HG02840 (cell line): ENCODE results near the gene C3orf70.
"Not testable (repeated sequence)": the region's sequence is repeated elsewhere in the genome, so short reads cannot be mapped to it uniquely, and the experiment has no call there.

Source experiments
- ATAC-seq: cut with Tn5 transposase; IDR thresholded peaks from one replicate; pipeline ENCODE4 v1.9.1; 2021; ENCODE audit warnings: mild to moderate bottlenecking, moderate library complexity, moderate number of reproducible peaks; ENCODE audit not compliant: unreplicated experiment, low FRiP score

Gene C3orf70

DNA sequence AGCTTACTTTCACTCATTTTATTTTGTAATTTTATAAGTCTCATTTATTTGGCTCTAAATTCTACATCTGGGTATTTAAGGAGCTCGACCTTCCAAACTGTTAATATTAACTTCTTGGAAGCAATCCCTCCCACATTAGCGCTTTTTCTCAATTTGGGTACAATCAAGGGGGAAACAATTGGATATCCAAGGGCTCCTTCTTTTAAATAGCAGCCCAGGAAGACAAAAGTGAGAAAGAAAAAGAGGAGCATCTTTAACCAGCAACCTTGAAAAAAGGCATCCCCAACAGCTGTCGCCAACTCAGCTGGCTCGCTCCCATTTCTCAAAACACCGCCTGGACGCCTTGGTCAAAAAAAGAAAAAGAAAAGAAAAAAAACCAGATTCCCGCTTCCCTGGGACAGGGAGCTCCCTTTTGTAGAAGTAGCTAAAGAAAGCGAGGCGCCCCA, 873 bp downstream of the C3orf70 start:
- ATAC-seq, result no peak

- no peak for ATAC-seq
Observed at GRCh38 chr3:185151101-185151963, 1.5 kb downstream of the C3orf70 start.

DNA sequence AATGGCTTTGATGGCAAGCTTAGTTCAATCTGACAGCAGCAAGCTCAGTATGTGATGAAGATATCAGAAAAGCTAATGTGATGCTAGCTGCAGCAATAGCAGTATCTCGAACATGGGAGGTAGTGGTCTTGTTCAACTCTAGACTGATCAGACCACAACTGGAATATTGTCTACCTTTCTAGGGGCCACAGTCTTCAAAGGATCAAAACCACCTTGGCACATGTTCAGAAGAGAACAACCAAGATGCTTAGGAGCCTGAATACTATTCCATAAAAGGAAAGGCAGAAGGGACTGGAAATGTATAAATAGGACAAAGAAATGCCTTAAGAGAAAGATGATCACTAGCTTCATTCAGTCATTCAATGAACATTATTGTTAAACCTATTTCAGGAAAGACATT, 2.3 kb downstream of the C3orf70 start:
- no peak for ATAC-seq

GRCh38 chr3:185149591-185149990, 3.3 kb downstream of the C3orf70 start:
- ATAC-seq, result no peak

DNA sequence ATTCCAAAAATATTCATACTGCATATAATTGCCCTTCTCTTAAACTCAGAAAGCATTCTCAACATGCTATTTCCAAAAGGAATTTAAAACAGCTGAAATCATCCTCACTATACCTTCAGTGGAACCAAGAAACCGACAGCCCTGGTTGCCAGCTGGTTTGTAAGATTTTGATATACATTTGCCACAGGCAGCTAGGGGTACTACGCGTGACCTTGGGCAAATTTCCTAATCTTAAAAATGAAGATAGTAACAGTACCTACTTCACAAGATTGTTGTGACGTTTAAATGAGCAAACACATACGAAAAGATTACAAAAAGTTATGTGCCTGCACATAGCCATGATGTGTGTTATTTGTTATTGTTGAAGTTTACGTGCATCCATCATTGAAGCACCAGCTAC, 7.3 kb downstream of the C3orf70 start:
- ATAC-seq, result no peak

- ATAC-seq, result no peak
Observed at GRCh38 chr3:185144784-185145183, 8.1 kb downstream of the C3orf70 start.

GRCh38 chr3:185137821-185138220, 15.0 kb downstream of the C3orf70 start:
- ATAC-seq, result no peak

GRCh38 chr3:185134509-185134908, 18.4 kb downstream of the C3orf70 start:
- no peak for ATAC-seq

GRCh38 chr3:185131602-185132256, 21.1 kb downstream of the C3orf70 start:
- ATAC-seq, result no peak

DNA sequence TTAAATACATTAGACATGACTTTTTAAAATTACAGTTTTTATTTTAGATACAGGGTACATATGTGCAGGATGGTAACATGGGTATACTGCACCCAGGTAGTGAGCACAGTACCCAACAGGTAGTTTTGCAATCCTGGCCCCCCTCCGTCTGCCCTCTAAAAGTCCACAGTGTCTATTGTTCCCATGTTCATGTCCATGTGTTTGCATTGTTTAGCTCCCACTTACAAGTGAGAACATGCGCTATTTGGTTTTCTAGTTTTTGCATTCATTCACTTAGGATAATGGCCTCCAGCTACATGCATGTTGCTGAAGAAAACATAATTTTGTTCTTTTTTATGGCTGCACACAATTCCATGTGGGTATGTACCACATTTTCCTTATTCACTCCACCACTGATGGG, 23.8 kb downstream of the C3orf70 start:
- ATAC-seq, result no peak

GRCh38 chr3:185126201-185126600, 26.7 kb downstream of the C3orf70 start:
- ATAC-seq, result no peak

DNA sequence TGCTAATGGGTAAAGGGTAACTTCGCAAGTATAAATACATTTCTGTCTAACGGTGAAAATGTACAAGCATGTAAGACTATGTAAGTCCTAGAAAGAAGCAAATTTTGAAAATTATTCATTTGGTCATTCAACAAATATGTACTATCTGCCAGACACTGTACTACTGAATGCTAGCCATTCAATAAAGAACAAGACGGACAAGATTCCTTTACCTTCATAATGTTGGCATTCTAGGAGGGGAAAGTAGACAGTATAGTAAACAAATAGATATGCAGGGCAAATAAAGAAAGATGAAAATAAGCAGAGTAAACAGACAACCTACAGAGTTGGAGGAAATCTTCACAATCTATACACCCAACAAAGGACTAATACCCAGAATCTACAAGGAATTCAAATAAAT, 32.7 kb downstream of the C3orf70 start:
- ATAC-seq, result no peak

DNA sequence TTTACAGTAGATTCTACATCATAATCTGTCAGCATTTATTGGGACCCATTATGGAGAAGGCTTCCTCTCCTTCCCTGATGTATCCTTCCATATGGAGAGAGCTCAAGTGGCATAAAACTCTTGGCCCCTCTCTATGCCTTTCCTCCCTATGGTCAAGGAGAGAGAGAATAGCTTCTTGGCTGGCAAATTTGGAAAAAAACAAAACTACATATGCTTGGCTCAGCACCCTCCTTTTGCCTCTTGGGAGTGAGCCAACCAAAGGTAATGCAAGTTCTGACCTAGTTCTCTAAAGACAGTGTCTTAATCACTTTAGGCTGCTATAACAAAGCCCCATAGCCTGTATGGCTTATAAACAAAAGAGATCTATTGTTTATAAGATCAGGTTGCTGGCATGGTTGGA, 37.5 kb downstream of the C3orf70 start:
- no peak for ATAC-seq

GRCh38 chr3:185114756-185115155, 38.1 kb downstream of the C3orf70 start:
- no peak for ATAC-seq

DNA sequence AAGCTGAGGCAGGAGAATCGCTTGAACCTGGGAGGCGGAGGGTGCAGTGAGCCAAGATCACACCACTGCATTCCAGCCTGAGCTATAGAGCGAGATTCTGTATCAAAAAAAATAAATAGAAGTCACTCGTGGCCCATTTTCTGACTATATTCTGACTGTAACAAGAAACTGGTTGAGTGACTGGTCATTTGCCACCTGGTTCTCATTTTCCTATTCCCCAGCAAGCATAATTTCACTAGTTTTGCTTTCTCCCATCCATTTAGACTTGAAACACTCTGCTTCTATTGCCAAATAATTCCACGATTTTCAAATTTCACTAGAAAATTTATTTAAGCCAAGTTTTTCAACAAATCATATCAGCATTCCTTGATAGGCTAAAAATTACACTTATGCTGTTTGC, 40.7 kb downstream of the C3orf70 start:
- no peak for ATAC-seq

- ATAC-seq, result not testable (repeated sequence)
Observed at GRCh38 chr3:185109012-185109411, 43.8 kb downstream of the C3orf70 start.

DNA sequence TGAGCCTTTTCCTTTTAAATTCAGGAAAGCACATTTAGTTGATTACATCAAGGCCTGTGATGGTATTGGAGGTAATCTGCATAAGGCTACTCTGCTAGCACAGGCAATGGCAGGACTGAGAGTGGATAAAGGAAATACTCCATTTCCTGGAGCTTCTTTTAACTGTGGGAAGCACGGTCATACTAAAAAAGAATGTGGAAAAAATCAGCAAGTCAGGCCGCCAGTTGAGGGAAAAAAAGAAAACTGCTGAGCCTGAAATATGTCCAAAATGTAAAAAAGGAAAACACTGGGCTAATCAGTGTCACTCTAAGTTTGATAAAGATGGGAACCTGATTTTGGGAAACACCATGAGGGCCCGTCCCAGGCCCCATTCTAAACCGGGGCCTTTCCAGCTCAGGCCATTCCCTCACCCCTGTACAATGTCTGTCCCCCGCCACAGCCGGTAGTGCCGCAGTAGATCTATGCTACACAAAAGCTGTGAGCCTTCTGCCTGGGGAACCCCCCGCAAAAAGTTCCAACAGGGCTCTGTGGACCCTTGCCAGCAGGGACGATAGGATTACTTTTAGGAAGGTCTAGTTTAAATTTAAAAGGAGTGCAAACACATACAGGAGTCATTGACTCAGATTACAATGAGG, 46.5 kb downstream of the C3orf70 start:
- ATAC-seq, result not testable (repeated sequence)

GRCh38 chr3:185103359-185104127, 49.3 kb downstream of the C3orf70 start:
- ATAC-seq, result no peak

DNA sequence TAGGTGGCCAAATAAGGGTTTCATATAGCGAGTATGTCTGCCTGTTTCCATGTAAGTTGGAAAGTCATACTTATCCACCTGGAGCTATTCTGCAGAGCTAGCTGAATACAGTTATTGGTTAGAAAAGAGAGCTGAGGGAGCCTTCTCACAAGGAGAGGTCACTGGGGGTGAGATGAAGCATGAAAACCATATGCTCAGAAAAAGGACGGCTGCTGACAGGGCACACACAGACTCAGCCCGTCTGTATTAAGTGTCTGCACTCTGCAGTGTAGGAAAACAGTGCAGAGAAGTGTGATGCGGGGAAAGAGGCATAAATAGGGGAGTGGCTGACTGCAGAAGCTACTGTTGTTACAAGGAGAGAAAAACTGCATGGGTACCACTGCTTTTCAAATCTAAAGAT, 58.2 kb downstream of the C3orf70 start:
- no peak for ATAC-seq

GRCh38 chr3:185093116-185093515, 59.7 kb downstream of the C3orf70 start:
- ATAC-seq, result no peak

DNA sequence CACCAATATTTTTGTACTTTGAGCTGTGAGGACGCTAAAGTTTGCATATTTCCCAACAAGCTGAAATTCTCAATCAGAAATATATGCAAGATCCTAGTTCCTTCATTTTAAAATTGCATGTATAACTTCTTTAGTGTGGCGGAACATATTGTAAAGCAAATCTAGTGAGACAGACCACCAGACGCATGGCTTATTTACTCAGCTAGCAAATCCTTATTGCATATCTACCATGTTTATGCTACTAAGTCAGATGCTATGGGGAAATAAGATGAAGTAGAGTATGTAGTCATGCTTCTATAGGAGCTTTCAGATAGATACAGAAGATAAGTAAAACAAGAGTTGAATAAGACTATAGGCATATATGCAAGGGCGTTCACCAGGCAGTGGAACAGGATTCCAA, 62.0 kb downstream of the C3orf70 start:
- no peak for ATAC-seq
